NCI-H2171 treated with DMSO at 0.1 percent for 48 hours (cell line): ENCODE results near the gene TMSB15C.

Source experiments
- DNase-seq: peaks from one replicate; lab custom pipeline; 2025; lab: John Stamatoyannopoulos, UW

Gene TMSB15C

GRCh38 chrX:104045642-104046041 is 30.4 kb downstream of the TMSB15C start:
- no peak for DNase-seq

GRCh38 chrX:104041003-104041402 is 35.0 kb downstream of the TMSB15C start:
- DNase-seq, result no peak

- DNase-seq, result no peak
Measured at GRCh38 chrX:104039689-104040505, 36.1 kb downstream of the TMSB15C start, which contains the start of gene H2BW2. Gene H2BW2, plus strand, starts transcription at chrX:104039956. Its CDS starts 39 bp downstream, at chrX:104039995.
